GM20000 (cell line): Measurements from ENCODE around the gene HAGHL.
A peak's percentile ranks its signal among the peaks of the same experiment; 100 is the strongest.

Experiments
- DNase-seq: peaks from one replicate; pipeline ENCODE4 v3.0.0; 2012; ENCODE audit warnings: low spot score
- TF ChIP-seq, protein P1 (sequence below): IDR thresholded peaks from 2 replicates; pipeline ENCODE4 v1.5.1; 2012; ENCODE audit warnings: mild to moderate bottlenecking, control low read depth; ENCODE audit errors: extremely low read depth, missing control alignments

The HAGHL gene

GRCh38 chr16:680625-680945, 46.3 kb upstream of the HAGHL start:
- DNase-seq, result no peak
- TF ChIP-seq, protein P1, sequence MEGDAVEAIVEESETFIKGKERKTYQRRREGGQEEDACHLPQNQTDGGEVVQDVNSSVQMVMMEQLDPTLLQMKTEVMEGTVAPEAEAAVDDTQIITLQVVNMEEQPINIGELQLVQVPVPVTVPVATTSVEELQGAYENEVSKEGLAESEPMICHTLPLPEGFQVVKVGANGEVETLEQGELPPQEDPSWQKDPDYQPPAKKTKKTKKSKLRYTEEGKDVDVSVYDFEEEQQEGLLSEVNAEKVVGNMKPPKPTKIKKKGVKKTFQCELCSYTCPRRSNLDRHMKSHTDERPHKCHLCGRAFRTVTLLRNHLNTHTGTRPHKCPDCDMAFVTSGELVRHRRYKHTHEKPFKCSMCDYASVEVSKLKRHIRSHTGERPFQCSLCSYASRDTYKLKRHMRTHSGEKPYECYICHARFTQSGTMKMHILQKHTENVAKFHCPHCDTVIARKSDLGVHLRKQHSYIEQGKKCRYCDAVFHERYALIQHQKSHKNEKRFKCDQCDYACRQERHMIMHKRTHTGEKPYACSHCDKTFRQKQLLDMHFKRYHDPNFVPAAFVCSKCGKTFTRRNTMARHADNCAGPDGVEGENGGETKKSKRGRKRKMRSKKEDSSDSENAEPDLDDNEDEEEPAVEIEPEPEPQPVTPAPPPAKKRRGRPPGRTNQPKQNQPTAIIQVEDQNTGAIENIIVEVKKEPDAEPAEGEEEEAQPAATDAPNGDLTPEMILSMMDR, result no peak

DNA sequence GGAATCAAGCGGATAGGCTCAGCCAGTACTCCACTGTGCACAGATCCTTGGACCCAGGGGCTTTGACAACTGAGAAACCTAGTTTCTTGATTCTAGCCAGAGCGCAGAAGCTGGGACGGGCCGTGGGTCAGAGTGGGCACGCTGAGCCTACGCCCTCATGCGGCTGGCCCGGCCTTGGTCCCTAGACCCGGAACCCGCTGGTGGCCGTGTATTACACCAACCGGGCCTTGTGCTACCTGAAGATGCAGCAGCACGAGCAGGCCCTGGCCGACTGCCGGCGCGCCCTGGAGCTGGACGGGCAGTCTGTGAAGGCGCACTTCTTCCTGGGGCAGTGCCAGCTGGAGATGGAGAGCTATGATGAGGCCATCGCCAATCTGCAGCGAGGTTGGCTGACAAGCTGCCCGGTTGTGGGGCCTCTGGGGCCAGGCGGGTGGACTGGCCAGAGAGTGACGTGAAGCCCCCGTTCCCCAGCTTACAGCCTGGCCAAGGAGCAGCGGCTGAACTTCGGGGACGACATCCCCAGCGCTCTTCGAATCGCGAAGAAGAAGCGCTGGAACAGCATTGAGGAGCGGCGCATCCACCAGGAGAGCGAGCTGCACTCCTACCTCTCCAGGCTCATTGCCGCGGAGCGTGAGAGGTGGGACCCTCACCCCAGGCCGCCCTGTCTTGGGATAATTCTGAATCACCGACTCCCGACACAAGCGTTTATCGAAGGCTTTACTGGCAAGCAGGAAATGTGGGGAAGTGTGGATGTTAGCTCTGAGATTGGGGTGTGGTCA, 45.8 kb upstream of the HAGHL start:
- TF ChIP-seq, protein P1, result no peak
- DNase-seq, result no peak

- DNase-seq, result no peak
- TF ChIP-seq, protein P1, result no peak
Observed at GRCh38 chr16:681746-682427, 45.0 kb upstream of the HAGHL start.

- no peak for DNase-seq
- TF ChIP-seq, protein P1, result no peak
Observed at GRCh38 chr16:682493-683395, 44.2 kb upstream of the HAGHL start.

DNA sequence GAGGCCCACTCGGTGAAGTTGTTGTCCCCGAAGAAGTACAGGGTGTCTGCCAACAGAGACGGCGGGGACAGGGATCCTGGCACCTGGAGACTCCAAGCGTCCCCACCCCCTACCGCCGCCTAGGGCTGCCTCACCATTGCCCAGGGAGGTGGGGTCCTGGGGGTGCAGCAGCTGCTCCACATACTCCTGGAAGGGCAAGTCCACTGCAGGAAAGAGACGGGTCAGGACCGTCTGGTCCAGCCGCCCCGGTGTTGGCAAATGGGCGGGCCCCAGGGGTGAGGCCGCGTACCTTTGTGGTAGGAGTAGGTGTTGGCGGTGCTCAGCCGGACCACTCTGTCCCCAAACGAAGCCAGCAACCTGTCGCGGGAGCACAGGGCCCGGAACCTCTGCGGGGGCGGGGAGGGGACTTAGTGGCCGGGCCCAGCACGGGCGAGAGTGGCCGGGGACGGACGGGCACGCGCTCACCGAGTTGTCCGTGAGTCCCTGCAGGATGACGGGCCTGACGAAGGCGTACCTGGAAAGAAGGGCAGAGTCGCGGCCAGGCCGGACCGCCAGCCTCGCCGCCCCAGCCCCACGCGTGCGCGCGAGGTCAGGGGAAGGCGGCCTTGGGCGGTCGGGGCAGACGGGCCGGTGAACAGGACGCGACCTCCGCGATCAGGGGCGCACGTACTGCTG, 43.4 kb upstream of the HAGHL start:
- TF ChIP-seq, protein P1, result no peak
- DNase-seq, result peak; percentile 26

GRCh38 chr16:684071-684794, 42.7 kb upstream of the HAGHL start, which contains the start of gene JMJD8:
TSS of gene JMJD8 (minus strand) at chr16:684334. CDS start at chr16:684319, 15 bp downstream.
- DNase-seq, result peak; percentile 99
- TF ChIP-seq, protein P1, result no peak
